OCI-LY7 (cell line): ENCODE results near the gene WNK2. TPM values are rescaled to one million over a fixed set of nuclear protein-coding genes. Genes with fewer than 3 reads are reported as not detected.

Experiments used
- BruUV-seq: library from RNA; stranded (reverse); fragments of 400-500 nt; replicated peaks from 2 replicates; lab custom pipeline; 2021; lab: Mats Ljungman, UMichigan
- CTCF ChIA-PET: fragments of 300-600 bp; sonication (Branson Sonifier 250); formaldehyde crosslinking; loops from one replicate; lab custom pipeline; 2022; ENCODE audit warnings: antibody characterized with exemption; ENCODE audit not compliant: unreplicated experiment; lab: Charles Lee
- POLR2A ChIA-PET: fragments of 300-600 bp; sonication (Branson Sonifier 250); formaldehyde crosslinking; loops from one replicate; lab custom pipeline; 2022; ENCODE audit warnings: antibody characterized with exemption; lab: Charles Lee
- DNase-seq: peaks from one replicate; pipeline ENCODE4 v3.0.0-alpha.2; 2015; ENCODE audit warnings: low spot score
- H2AFZ ChIP-seq: fragments of 200-600 bp; sonication (generic), shearing (Covaris generic); 2 replicates; pipeline ENCODE4 v1.6.1; 2014; ENCODE audit warnings: mild to moderate bottlenecking, antibody characterized with exemption, low read length, moderate library complexity
- H3K27ac ChIP-seq: fragments of 200-600 bp; sonication (generic); 2 replicates; pipeline ENCODE4 v1.5.1; 2014; ENCODE audit warnings: mixed run types, low read depth, mild to moderate bottlenecking, moderate library complexity, low read length, inconsistent platforms; ENCODE audit not compliant: poor library complexity, severe bottlenecking
- H3K36me3 ChIP-seq: fragments of 200-600 bp; sonication (generic); 2 replicates; pipeline ENCODE4 v1.6.1; 2014; ENCODE audit warnings: mild to moderate bottlenecking, antibody characterized with exemption, low read length, moderate library complexity, mixed read lengths; ENCODE audit not compliant: insufficient read depth
- H3K4me1 ChIP-seq: fragments of 200-600 bp; sonication (generic); 2 replicates; pipeline ENCODE4 v1.5.1; 2014; ENCODE audit warnings: mild to moderate bottlenecking, low read length; ENCODE audit not compliant: insufficient read depth, poor library complexity, severe bottlenecking
- H3K4me2 ChIP-seq: fragments of 200-600 bp; sonication (generic); 2 replicates; pipeline ENCODE4 v1.6.1; 2014; ENCODE audit warnings: mild to moderate bottlenecking, low read length
- H3K4me3 ChIP-seq: fragments of 200-600 bp; sonication (generic); 2 replicates; pipeline ENCODE4 v1.5.1; 2014; ENCODE audit warnings: mild to moderate bottlenecking, low read depth, low read length; ENCODE audit not compliant: poor library complexity, severe bottlenecking
- H3K79me2 ChIP-seq: fragments of 200-600 bp; sonication (generic); 2 replicates; pipeline ENCODE4 v1.6.1; 2016; ENCODE audit warnings: low read depth, mild to moderate bottlenecking, low read length, moderate library complexity, mixed read lengths; ENCODE audit not compliant: insufficient read depth
- H3K9me2 ChIP-seq: fragments of 200-600 bp; sonication (generic); 2 replicates; pipeline ENCODE4 v1.6.1; 2016; ENCODE audit warnings: mild to moderate bottlenecking, low read length, mixed read lengths; ENCODE audit not compliant: insufficient read depth
- H3K9me3 ChIP-seq: fragments of 200-600 bp; sonication (generic); 2 replicates; pipeline ENCODE4 v1.6.1; 2014; ENCODE audit warnings: mild to moderate bottlenecking, mixed run types, low read length, mixed read lengths
- H4K20me1 ChIP-seq: fragments of 200-600 bp; sonication (generic); 2 replicates; pipeline ENCODE4 v1.6.1; 2014; ENCODE audit warnings: mild to moderate bottlenecking, antibody characterized with exemption, low read length, moderate library complexity, mixed read lengths; ENCODE audit not compliant: insufficient read depth
- EZH2phosphoT487 ChIP-seq: fragments of 200-600 bp; sonication (generic); IDR thresholded peaks from 2 replicates; pipeline ENCODE4 v1.6.1; 2018; ENCODE audit warnings: low read depth, borderline replicate concordance, mild to moderate bottlenecking, mixed run types, antibody characterized with exemption, low read length, moderate library complexity, mixed read lengths
- intact Hi-C: fragments of 100-400 bp; cut with micrococcal nuclease; formaldehyde crosslinking; loops from one replicate; pipeline ENCODE4 v1.10.0; 2022; ENCODE audit not compliant: unreplicated experiment
- total RNA-seq, 2 experiments: library from RNA; depleted of rRNA in 1 of 2; stranded (reverse); fragments of >200 nt in 1 of 2; shearing (Covaris generic) in 1 of 2; gene quantifications; 2 replicates each; pipeline ENCODE4 v1.2.3, GENCODE V29; 2014 to 2022
- TF ChIP-seq, protein P1 (sequence below): fragments of 200-600 bp; sonication (generic); conservative IDR thresholded peaks from 2 replicates; pipeline ENCODE4 v1.5.1; 2014; ENCODE audit warnings: mild to moderate bottlenecking, antibody characterized with exemption, low read length, moderate library complexity, mixed read lengths

Gene WNK2
- total RNA-seq, 2 experiments from 2014 or later, result 142 to 194 TPM

DNA sequence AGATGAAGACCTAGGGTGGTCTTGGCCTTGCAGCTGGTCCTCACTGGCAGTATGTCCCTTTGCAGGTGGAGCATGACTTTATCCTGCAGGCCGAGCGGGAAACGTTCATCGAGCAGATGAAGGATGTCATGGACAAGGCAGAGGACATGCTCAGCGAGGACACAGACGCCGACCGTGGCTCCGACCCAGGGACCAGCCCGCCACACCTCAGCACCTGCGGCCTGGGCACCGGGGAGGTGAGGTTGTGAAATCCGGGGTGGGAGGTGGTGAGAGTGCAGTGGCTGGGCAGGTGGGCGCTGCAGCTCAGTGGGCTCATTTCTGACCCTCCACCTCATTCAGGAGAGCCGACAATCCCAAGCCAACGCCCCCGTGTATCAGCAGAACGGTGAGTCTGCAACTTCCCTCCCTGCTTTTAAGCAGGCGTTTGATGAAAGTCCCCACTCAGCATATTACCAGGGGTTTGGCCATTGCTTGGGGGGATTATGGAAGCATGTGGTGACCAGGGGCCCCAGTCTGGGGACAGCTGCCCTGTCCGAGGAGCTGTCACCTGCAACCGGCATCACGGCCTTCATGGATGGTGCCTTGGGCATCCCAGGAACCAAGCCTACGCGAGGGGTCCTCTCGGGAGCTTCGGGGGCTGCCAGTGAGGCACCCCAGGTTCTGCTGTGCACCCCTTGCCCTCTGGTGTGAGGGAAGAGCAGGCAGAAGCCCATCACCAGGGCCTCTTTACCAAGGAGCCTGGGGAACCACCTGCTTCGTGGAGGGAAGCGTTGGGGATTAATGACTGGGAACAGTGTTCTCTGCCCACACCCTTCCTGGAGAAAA is 84.0 kb downstream of the WNK2 start:
- TF ChIP-seq EZH2phosphoT487, result no peak
- TF ChIP-seq, protein P1, sequence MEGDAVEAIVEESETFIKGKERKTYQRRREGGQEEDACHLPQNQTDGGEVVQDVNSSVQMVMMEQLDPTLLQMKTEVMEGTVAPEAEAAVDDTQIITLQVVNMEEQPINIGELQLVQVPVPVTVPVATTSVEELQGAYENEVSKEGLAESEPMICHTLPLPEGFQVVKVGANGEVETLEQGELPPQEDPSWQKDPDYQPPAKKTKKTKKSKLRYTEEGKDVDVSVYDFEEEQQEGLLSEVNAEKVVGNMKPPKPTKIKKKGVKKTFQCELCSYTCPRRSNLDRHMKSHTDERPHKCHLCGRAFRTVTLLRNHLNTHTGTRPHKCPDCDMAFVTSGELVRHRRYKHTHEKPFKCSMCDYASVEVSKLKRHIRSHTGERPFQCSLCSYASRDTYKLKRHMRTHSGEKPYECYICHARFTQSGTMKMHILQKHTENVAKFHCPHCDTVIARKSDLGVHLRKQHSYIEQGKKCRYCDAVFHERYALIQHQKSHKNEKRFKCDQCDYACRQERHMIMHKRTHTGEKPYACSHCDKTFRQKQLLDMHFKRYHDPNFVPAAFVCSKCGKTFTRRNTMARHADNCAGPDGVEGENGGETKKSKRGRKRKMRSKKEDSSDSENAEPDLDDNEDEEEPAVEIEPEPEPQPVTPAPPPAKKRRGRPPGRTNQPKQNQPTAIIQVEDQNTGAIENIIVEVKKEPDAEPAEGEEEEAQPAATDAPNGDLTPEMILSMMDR, result no peak
- Histone ChIP-seq H3K4me3 (peak overlapping the region; percentile 74), H2AFZ (no peak overlapping the region), H3K4me1 (peaks cover 90% of the 10 kb centered on the region), H3K36me3 (peaks cover 77% of the 10 kb centered on the region), H3K9me3 (peaks cover 30% of the 10 kb centered on the region), H3K9me2 (no peaks in the 10 kb centered on the region), H3K4me2 (peak overlapping the region; percentile 97), H3K79me2 (peaks cover 51% of the 10 kb centered on the region; the same call in 1 of the 2 replicates), H3K27ac (peak overlapping the region; percentile 99), H4K20me1 (no peaks in the 10 kb centered on the region)
- ChIA-PET POLR2A (interaction anchor here (0.7 to 10.8 kb wide), 8 partner anchors 13 to 35 kb away, joined by 3 to 170 read pairs (median 6); no protein-coding TSS in a partner anchor), CTCF (interaction anchor here (0.6 to 1.5 kb wide), 5 partner anchors 19 to 35 kb away, joined by 3 to 6 read pairs (median 3); no protein-coding TSS in a partner anchor)
- peak; percentile 49 for DNase-seq
- no TSS peak for BruUV-seq
- intact Hi-C loops, result loop anchor here (2.0 to 10.0 kb wide), 4 partner anchors 27 to 543 kb away; partner anchors contain the start of gene FAM120AOS

DNA sequence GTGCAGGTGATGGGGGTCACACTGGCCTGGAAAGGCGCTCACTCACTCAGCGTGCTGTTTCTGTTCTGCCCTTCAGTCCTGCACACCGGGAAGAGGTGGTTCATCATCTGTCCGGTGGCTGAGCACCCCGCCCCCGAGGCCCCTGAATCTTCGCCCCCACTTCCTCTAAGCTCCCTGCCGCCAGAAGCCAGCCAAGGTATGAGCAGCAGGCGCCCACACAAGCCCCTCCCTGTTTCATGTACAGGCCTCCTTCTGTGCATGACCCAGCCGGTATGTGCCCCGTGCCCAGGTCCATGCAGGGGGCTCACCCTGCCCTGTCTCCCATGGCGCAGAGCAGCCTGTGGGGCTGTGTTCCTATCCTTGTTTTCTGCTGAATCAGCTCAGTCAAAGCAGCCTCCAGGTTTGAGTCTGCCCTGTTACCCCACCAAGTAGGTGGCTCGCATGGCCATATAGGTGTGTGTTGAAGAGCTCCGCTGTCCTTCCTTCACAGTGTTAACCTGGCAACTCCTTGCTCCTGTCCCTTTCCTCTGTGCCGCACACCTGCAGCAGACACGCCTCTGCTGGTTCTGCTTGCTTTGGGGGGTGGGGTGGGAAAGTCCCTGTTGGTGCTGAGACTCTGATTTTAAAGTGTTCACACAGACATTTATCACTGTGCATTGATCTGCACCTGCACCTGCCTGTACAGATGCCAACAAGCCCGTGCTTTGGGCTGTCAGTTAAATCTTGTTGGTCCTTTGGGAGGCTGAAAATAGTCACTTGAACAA is 84.8 kb downstream of the WNK2 start:
- BruUV-seq, result TSS peak; percentile 80
- H3K36me3 ChIP-seq, result peaks cover 80% of the 10 kb centered on the region
- intact Hi-C loops, result loop anchor here (1.0 to 10.0 kb wide), 4 partner anchors 18 to 544 kb away; no protein-coding TSS in a partner anchor

More for the DNA sequence above, 84.8 kb downstream of the WNK2 start:
- H3K4me1 ChIP-seq, result peaks cover 84% of the 10 kb centered on the region
- DNase-seq, result peak; percentile 97
- TF ChIP-seq, protein P1, result no peak
- TF ChIP-seq EZH2phosphoT487, result no peak
- H2AFZ ChIP-seq, result no peak overlapping the region
- POLR2A ChIA-PET, result interaction anchor here (0.7 to 10.8 kb wide), 7 partner anchors 12 to 34 kb away, joined by 3 to 170 read pairs (median 6); no protein-coding TSS in a partner anchor
- H3K4me3 ChIP-seq, result peak overlapping the region; percentile 74
- H3K79me2 ChIP-seq, result peaks cover 51% of the 10 kb centered on the region; the same call in 1 of the 2 replicates
- CTCF ChIA-PET, result interaction anchor here (0.6 to 1.5 kb wide), 6 partner anchors 10 to 34 kb away, joined by 3 to 6 read pairs (median 3); no protein-coding TSS in a partner anchor
- H4K20me1 ChIP-seq, result no peaks in the 10 kb centered on the region
- H3K9me2 ChIP-seq, result no peaks in the 10 kb centered on the region
- H3K9me3 ChIP-seq, result peaks cover 38% of the 10 kb centered on the region
- peak overlapping the region; percentile 97 for H3K4me2 ChIP-seq
- H3K27ac ChIP-seq, result peak overlapping the region; percentile 99
